ENCODE results near the gene NALCN. TPM values are rescaled to one million over a fixed set of nuclear protein-coding genes. Genes with fewer than 3 reads are reported as not detected.

NALCN gene
- total and polyA plus RNA-seq, 2 of the 8 experiments (the other 6 are each of a cell fraction or from before 2014, with no cell fraction given): 0.26 to 0.54 TPM

DNA sequence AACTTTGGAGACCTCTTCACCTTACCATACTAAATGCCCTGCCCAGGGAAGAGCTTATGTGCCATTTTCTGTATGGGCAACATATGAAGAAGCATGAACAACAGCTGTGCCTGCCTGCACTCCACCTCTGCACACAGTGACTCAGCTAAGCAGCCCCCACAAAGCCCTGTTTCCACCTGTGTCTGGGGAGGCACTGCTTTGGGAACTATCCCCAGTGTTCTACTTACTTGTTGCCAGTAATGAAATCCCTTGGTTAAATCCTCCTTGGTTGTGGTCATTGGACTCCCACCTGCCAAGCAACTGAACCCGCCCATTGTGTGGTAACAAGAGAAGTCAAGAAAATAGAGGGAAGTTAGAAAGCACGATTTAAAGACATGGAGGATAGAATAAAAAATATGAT is 84.6 kb downstream of the NALCN start (continued):
- TF ChIP-seq, protein P1, sequence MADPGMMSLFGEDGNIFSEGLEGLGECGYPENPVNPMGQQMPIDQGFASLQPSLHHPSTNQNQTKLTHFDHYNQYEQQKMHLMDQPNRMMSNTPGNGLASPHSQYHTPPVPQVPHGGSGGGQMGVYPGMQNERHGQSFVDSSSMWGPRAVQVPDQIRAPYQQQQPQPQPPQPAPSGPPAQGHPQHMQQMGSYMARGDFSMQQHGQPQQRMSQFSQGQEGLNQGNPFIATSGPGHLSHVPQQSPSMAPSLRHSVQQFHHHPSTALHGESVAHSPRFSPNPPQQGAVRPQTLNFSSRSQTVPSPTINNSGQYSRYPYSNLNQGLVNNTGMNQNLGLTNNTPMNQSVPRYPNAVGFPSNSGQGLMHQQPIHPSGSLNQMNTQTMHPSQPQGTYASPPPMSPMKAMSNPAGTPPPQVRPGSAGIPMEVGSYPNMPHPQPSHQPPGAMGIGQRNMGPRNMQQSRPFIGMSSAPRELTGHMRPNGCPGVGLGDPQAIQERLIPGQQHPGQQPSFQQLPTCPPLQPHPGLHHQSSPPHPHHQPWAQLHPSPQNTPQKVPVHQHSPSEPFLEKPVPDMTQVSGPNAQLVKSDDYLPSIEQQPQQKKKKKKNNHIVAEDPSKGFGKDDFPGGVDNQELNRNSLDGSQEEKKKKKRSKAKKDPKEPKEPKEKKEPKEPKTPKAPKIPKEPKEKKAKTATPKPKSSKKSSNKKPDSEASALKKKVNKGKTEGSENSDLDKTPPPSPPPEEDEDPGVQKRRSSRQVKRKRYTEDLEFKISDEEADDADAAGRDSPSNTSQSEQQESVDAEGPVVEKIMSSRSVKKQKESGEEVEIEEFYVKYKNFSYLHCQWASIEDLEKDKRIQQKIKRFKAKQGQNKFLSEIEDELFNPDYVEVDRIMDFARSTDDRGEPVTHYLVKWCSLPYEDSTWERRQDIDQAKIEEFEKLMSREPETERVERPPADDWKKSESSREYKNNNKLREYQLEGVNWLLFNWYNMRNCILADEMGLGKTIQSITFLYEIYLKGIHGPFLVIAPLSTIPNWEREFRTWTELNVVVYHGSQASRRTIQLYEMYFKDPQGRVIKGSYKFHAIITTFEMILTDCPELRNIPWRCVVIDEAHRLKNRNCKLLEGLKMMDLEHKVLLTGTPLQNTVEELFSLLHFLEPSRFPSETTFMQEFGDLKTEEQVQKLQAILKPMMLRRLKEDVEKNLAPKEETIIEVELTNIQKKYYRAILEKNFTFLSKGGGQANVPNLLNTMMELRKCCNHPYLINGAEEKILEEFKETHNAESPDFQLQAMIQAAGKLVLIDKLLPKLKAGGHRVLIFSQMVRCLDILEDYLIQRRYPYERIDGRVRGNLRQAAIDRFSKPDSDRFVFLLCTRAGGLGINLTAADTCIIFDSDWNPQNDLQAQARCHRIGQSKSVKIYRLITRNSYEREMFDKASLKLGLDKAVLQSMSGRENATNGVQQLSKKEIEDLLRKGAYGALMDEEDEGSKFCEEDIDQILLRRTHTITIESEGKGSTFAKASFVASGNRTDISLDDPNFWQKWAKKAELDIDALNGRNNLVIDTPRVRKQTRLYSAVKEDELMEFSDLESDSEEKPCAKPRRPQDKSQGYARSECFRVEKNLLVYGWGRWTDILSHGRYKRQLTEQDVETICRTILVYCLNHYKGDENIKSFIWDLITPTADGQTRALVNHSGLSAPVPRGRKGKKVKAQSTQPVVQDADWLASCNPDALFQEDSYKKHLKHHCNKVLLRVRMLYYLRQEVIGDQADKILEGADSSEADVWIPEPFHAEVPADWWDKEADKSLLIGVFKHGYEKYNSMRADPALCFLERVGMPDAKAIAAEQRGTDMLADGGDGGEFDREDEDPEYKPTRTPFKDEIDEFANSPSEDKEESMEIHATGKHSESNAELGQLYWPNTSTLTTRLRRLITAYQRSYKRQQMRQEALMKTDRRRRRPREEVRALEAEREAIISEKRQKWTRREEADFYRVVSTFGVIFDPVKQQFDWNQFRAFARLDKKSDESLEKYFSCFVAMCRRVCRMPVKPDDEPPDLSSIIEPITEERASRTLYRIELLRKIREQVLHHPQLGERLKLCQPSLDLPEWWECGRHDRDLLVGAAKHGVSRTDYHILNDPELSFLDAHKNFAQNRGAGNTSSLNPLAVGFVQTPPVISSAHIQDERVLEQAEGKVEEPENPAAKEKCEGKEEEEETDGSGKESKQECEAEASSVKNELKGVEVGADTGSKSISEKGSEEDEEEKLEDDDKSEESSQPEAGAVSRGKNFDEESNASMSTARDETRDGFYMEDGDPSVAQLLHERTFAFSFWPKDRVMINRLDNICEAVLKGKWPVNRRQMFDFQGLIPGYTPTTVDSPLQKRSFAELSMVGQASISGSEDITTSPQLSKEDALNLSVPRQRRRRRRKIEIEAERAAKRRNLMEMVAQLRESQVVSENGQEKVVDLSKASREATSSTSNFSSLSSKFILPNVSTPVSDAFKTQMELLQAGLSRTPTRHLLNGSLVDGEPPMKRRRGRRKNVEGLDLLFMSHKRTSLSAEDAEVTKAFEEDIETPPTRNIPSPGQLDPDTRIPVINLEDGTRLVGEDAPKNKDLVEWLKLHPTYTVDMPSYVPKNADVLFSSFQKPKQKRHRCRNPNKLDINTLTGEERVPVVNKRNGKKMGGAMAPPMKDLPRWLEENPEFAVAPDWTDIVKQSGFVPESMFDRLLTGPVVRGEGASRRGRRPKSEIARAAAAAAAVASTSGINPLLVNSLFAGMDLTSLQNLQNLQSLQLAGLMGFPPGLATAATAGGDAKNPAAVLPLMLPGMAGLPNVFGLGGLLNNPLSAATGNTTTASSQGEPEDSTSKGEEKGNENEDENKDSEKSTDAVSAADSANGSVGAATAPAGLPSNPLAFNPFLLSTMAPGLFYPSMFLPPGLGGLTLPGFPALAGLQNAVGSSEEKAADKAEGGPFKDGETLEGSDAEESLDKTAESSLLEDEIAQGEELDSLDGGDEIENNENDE (IDR thresholded peaks at IDR 0.05; ENCODE audit: insufficient replicate concordance, low read length): no peak
- no peak for TF ChIP-seq GTF2F1 (IDR thresholded peaks at IDR 0.05; ENCODE audit: borderline replicate concordance, low read depth, low read length)
- TF ChIP-seq KDM1A (IDR thresholded peaks at IDR 0.05; ENCODE audit: borderline replicate concordance, low read length): no peak
- no peak for TF ChIP-seq CBX5 (IDR thresholded peaks at IDR 0.05; ENCODE audit: low read depth, low read length)
- no peak for TF ChIP-seq RXRA (IDR thresholded peaks at IDR 0.05; ENCODE audit: insufficient read depth, low read depth, low read length)
- no peak for TF ChIP-seq CHD2 (IDR thresholded peaks at IDR 0.05; ENCODE audit: low read length)
- TF ChIP-seq, protein P2, sequence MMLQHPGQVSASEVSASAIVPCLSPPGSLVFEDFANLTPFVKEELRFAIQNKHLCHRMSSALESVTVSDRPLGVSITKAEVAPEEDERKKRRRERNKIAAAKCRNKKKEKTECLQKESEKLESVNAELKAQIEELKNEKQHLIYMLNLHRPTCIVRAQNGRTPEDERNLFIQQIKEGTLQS (IDR thresholded peaks at IDR 0.05; ENCODE audit: insufficient read depth, low read depth, low read length): no peak
- TF ChIP-seq, protein P3, sequence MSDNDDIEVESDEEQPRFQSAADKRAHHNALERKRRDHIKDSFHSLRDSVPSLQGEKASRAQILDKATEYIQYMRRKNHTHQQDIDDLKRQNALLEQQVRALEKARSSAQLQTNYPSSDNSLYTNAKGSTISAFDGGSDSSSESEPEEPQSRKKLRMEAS (IDR thresholded peaks at IDR 0.05): no peak
- TF ChIP-seq SP4 (IDR thresholded peaks at IDR 0.05; ENCODE audit: low read length): no peak
- no peak for TF ChIP-seq JUND (IDR thresholded peaks at IDR 0.05; ENCODE audit: low read length)
- no peak for TF ChIP-seq CHD1 (IDR thresholded peaks at IDR 0.05; ENCODE audit: low read depth, low read length)

Data from H1 (cell line).